Liver (tissue), 9 donors: ENCODE data around the gene PTPRD. TPM values are rescaled to one million over a fixed set of nuclear protein-coding genes. Genes with fewer than 3 reads are reported as not detected.

ENCODE experiments used
- DNase-seq: peaks from one replicate; pipeline ENCODE4 v3.0.0-alpha.2; 2017; ENCODE audit warnings: low spot score
- H3K27ac ChIP-seq, 2 donors: one replicate each; pipeline ENCODE4 v1.7.0; 2013; ENCODE audit warnings: inconsistent platforms in 2 of 2, low read length in 2 of 2, control low read depth in 1 of 2, low read depth in 1 of 2, mild to moderate bottlenecking in 1 of 2
- H3K27me3 ChIP-seq, 4 donors: one replicate each; pipeline versions ENCODE4 v1.6.1 to v1.7.0; 2013; ENCODE audit warnings: low read length in 3 of 4, inconsistent platforms in 1 of 4, mild to moderate bottlenecking in 1 of 4, moderate library complexity in 1 of 4; ENCODE audit not compliant: control insufficient read depth in 4 of 4, insufficient read depth in 4 of 4
- H3K36me3 ChIP-seq, 4 donors: one replicate each; pipeline versions ENCODE4 v1.6.1 to v1.7.0; 2013; ENCODE audit warnings: low read length in 3 of 4, mild to moderate bottlenecking in 3 of 4, low read depth in 1 of 4, moderate library complexity in 1 of 4; ENCODE audit not compliant: control insufficient read depth in 4 of 4, insufficient read depth in 3 of 4
- H3K4me1 ChIP-seq, 4 donors: one replicate each; pipeline versions ENCODE4 v1.6.1 to v1.7.0; 2013; ENCODE audit warnings: low read length in 3 of 4, mild to moderate bottlenecking in 3 of 4, moderate library complexity in 1 of 4; ENCODE audit not compliant: control insufficient read depth in 4 of 4, insufficient read depth in 4 of 4
- H3K4me3 ChIP-seq, 3 donors: one replicate each; pipeline versions ENCODE4 v1.6.1 to v1.7.0; 2013; ENCODE audit warnings: low read length in 3 of 3, control low read depth in 1 of 3, low read depth in 1 of 3, mild to moderate bottlenecking in 1 of 3
- H3K9ac ChIP-seq, 2 donors: one replicate each; pipeline ENCODE4 v1.7.0; 2013; ENCODE audit warnings: low read length in 2 of 2, mild to moderate bottlenecking in 2 of 2, moderate library complexity in 2 of 2, control low read depth in 1 of 2, low read depth in 1 of 2
- H3K9me3 ChIP-seq, 4 donors: one replicate each; pipeline versions ENCODE4 v1.6.1 to v1.7.0; 2013; ENCODE audit warnings: low read length in 3 of 4; ENCODE audit not compliant: control insufficient read depth in 4 of 4
- EGR1 ChIP-seq, 2 donors: IDR thresholded peaks; 2 replicates each; pipeline ENCODE4 v1.6.1; 2016 to 2018; ENCODE audit warnings: antibody characterized with exemption in 2 of 2, low read depth in 2 of 2
- FOXA1 ChIP-seq: IDR thresholded peaks from 2 replicates; pipeline ENCODE4 v1.6.1; 2016; ENCODE audit warnings: antibody characterized with exemption
- FOXA2 ChIP-seq: IDR thresholded peaks from 2 replicates; pipeline ENCODE4 v1.6.1; 2016; ENCODE audit warnings: antibody characterized with exemption
- GABPA ChIP-seq, 2 donors: IDR thresholded peaks in 1 of 2; conservative IDR thresholded peaks in 1 of 2; 2 replicates each; pipeline ENCODE4 v1.6.1; 2016; ENCODE audit warnings: antibody characterized with exemption in 2 of 2, mild to moderate bottlenecking in 1 of 2, moderate library complexity in 1 of 2
- HNF4A ChIP-seq, 2 donors: conservative IDR thresholded peaks; 2 replicates each; pipeline ENCODE4 v1.6.1; 2016; ENCODE audit warnings: antibody characterized with exemption in 2 of 2, mild to moderate bottlenecking in 2 of 2
- HNF4G ChIP-seq: IDR thresholded peaks from 2 replicates; pipeline ENCODE4 v1.6.1; 2016; ENCODE audit warnings: antibody characterized with exemption
- JUND ChIP-seq, 2 donors: IDR thresholded peaks; 2 replicates each; pipeline ENCODE4 v1.6.1; 2016; ENCODE audit warnings: antibody characterized with exemption in 2 of 2
- NR2F2 ChIP-seq: IDR thresholded peaks from 2 replicates; pipeline ENCODE4 v1.6.1; 2016; ENCODE audit warnings: antibody characterized with exemption
- RAD21 ChIP-seq, 2 donors: IDR thresholded peaks; 2 replicates each; pipeline ENCODE4 v1.6.1; 2016; ENCODE audit warnings: antibody characterized with exemption in 2 of 2, mild to moderate bottlenecking in 2 of 2
- REST ChIP-seq: IDR thresholded peaks from 2 replicates; pipeline ENCODE4 v1.6.1; 2016; ENCODE audit warnings: antibody characterized with exemption, mild to moderate bottlenecking
- RXRA ChIP-seq, 2 donors: IDR thresholded peaks; 2 replicates each; pipeline ENCODE4 v1.6.1; 2017 to 2018; ENCODE audit warnings: antibody characterized with exemption in 2 of 2, mild to moderate bottlenecking in 1 of 2
- SP1 ChIP-seq: IDR thresholded peaks from 2 replicates; pipeline ENCODE4 v1.6.1; 2018; ENCODE audit warnings: antibody characterized with exemption, mild to moderate bottlenecking
- TAF1 ChIP-seq: conservative IDR thresholded peaks from 2 replicates; pipeline ENCODE4 v1.6.1; 2016; ENCODE audit warnings: antibody characterized with exemption, mild to moderate bottlenecking
- WGBS: extraction: QIAGEN DNeasy Blood & Tissue Kit; methylation state at CpG from one replicate; pipeline ENCODE4 v1.1.7; 2013; 5-methylcytosine and 5-hydroxymethylcytosine counted together
- polyA plus RNA-seq, 2 donors: library from polyadenylated mRNA; stranded (reverse) in 1 of 2; unstranded in 1 of 2; fragments of 200-250 nt in 1 of 2; fragments of >200 nt in 1 of 2; fragmentation: Nextera tagmentation in 1 of 2; extraction: Ambion mirVana in 1 of 2; gene quantifications; one replicate each; pipeline versions ENCODE4 v1.2.1 to v1.2.3, GENCODE V29; 2013 to 2015
- total RNA-seq, 2 donors: library from RNA; depleted of rRNA; stranded (reverse); fragments of >200 nt; gene quantifications; one replicate each; pipeline ENCODE4 v1.2.3, GENCODE V29; 2014
- TF ChIP-seq, protein P1 (sequence below): IDR thresholded peaks from 2 replicates; pipeline ENCODE4 v1.6.1; 2016; ENCODE audit warnings: antibody characterized with exemption
- TF ChIP-seq, protein P2 (sequence below): IDR thresholded peaks from 2 replicates; pipeline ENCODE4 v1.6.1; 2016; ENCODE audit warnings: antibody characterized with exemption
- donor health status: healthy.
- donor health status: healthy.
- donor health status: healthy.
- donor health status: healthy.
- donor health status: healthy.

PTPRD gene
- total and polyA plus RNA-seq, 4 donors: 0.78 to 34.2 (median 4.7) TPM

- no peaks in the 10 kb centered on the region for H3K9me3 ChIP-seq
- no peak overlapping the region for H3K9ac ChIP-seq
- no peak for DNase-seq
- no peak overlapping the region for H3K27ac ChIP-seq
- no peaks in the 10 kb centered on the region for H3K27me3 ChIP-seq
- TF ChIP-seq GABPA (IDR thresholded peaks at IDR 0.05 in 1 of 2, conservative IDR thresholded peaks at IDR 0.05 in 1 of 2) (no peak), RAD21 (IDR thresholded peaks at IDR 0.05) (no peak), JUND (IDR thresholded peaks at IDR 0.05) (no peak), HNF4G (no peak)
- TF ChIP-seq, protein P1, sequence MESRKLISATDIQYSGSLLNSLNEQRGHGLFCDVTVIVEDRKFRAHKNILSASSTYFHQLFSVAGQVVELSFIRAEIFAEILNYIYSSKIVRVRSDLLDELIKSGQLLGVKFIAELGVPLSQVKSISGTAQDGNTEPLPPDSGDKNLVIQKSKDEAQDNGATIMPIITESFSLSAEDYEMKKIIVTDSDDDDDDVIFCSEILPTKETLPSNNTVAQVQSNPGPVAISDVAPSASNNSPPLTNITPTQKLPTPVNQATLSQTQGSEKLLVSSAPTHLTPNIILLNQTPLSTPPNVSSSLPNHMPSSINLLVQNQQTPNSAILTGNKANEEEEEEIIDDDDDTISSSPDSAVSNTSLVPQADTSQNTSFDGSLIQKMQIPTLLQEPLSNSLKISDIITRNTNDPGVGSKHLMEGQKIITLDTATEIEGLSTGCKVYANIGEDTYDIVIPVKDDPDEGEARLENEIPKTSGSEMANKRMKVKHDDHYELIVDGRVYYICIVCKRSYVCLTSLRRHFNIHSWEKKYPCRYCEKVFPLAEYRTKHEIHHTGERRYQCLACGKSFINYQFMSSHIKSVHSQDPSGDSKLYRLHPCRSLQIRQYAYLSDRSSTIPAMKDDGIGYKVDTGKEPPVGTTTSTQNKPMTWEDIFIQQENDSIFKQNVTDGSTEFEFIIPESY: no peak
- TF ChIP-seq, protein P2, sequence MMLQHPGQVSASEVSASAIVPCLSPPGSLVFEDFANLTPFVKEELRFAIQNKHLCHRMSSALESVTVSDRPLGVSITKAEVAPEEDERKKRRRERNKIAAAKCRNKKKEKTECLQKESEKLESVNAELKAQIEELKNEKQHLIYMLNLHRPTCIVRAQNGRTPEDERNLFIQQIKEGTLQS: no peak
- H3K4me1 ChIP-seq: peaks cover 0 to 3% (median 1%) of the 10 kb centered on the region in 4 donors
- no peak overlapping the region for H3K4me3 ChIP-seq
- no peaks in the 10 kb centered on the region for H3K36me3 ChIP-seq
- 52% methylated on average over 3 of the region's 3 CpGs for WGBS
Observed at GRCh38 chr9:9612270-9612669, 1000.5 kb downstream of the PTPRD start.

DNA sequence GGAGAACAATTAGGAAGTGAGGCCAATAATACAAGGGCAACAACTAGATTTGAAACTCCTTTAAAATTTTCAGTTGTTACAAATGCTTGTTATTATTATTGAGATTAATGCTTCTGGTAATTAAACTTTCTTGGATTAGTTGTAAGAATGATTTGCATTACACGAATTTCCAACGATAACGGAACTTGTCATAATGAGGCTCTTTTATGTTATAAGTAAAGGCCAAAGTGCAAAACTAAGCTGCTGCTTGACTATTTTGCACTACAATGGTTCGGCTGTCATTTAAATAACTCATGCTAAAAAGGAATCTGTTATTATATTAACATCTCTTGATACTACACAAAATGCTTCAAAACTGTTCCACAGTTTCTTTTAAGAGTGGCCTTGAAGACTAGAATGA lies 1007.1 kb downstream of the PTPRD start:
- H3K4me3 ChIP-seq: no peak overlapping the region
- no peaks in the 10 kb centered on the region for H3K36me3 ChIP-seq
- H3K9me3 ChIP-seq: no peaks in the 10 kb centered on the region
- TF ChIP-seq FOXA2 (no peak), FOXA1 (no peak), TAF1 (no peak), RXRA (IDR thresholded peaks at IDR 0.05) (no peak), SP1 (no peak)
- no peak for DNase-seq
- H3K27ac ChIP-seq: no peak overlapping the region
- no peak overlapping the region for H3K9ac ChIP-seq
- H3K4me1 ChIP-seq: peaks cover 0 to 2% (median 0%) of the 10 kb centered on the region in 4 donors
- WGBS: 68% methylated on average over 4 of the region's 4 CpGs
- no peaks in the 10 kb centered on the region for H3K27me3 ChIP-seq

GRCh38 chr9:9603345-9603744 lies 1009.5 kb downstream of the PTPRD start:
- TF ChIP-seq RXRA (IDR thresholded peaks at IDR 0.05) (no peak), EGR1 (IDR thresholded peaks at IDR 0.05; ENCODE audit: low read depth in 2 of 2) (no peak), JUND (IDR thresholded peaks at IDR 0.05) (no peak), GABPA (IDR thresholded peaks at IDR 0.05 in 1 of 2, conservative IDR thresholded peaks at IDR 0.05 in 1 of 2) (no peak), NR2F2 (no peak), RAD21 (IDR thresholded peaks at IDR 0.05) (no peak), REST (no peak), TAF1 (no peak), HNF4A (conservative IDR thresholded peaks at IDR 0.05) (no peak)
- TF ChIP-seq, protein P1: no peak
- TF ChIP-seq, protein P2: no peak
- H3K4me1 ChIP-seq: peaks cover 0 to 2% (median 0%) of the 10 kb centered on the region in 4 donors
- no peak overlapping the region for H3K4me3 ChIP-seq
- no peaks in the 10 kb centered on the region for H3K27me3 ChIP-seq
- WGBS: 80% methylated on average over 2 of the region's 2 CpGs
- DNase-seq: no peak
- no peaks in the 10 kb centered on the region for H3K36me3 ChIP-seq
- no peaks in the 10 kb centered on the region for H3K9me3 ChIP-seq
- H3K9ac ChIP-seq: no peak overlapping the region
- H3K27ac ChIP-seq: no peak overlapping the region
